K562 (cell line): ENCODE measurements around the gene RIPOR1. TPM values are rescaled to one million over a fixed set of nuclear protein-coding genes. Genes with fewer than 3 reads are reported as not detected.

Source experiments
- ETV1 ChIP-seq: fragments of 450-650 bp; conservative IDR thresholded peaks from 2 replicates; pipeline ENCODE4 v1.6.1; 2016; ENCODE audit warnings: missing genetic modification characterization, control low read depth, low read depth, missing compliant biosample characterization
- FOXM1 ChIP-seq, 2 experiments: fragments of 450-650 bp in 1 of 2; sonication (generic) in 1 of 2; formaldehyde crosslinking in 1 of 2; IDR thresholded peaks; 2 replicates each; pipeline versions ENCODE4 v1.6.1 to v1.9.0; 2017 to 2022; ENCODE audit warnings: low read depth in 2 of 2, mild to moderate bottlenecking in 2 of 2, missing genetic modification reagents in 1 of 2, moderate library complexity in 1 of 2
- PCBP2 ChIP-seq: fragments of 200-400 bp; formaldehyde crosslinking; IDR thresholded peaks from 2 replicates; pipeline ENCODE4 v1.6.1; 2018; ENCODE audit warnings: low read length, low read depth, mild to moderate bottlenecking, moderate library complexity; ENCODE audit not compliant: poor library complexity, severe bottlenecking
- TBP ChIP-seq: optimal IDR thresholded peaks from 2 replicates; pipeline ENCODE3; 2011; ENCODE audit warnings: low read depth, low read length, improper control_type of control experiment
- ZNF197 ChIP-seq: fragments of 200-800 bp; sonication (Bioruptor generic); IDR thresholded peaks from 2 replicates; pipeline ENCODE4 v1.6.1; 2016; ENCODE audit warnings: low read depth, missing genetic modification characterization, missing compliant biosample characterization
- ZNF24 ChIP-seq: fragments of 450-650 bp; IDR thresholded peaks from 2 replicates; pipeline ENCODE4 v1.6.1; 2016
- ZNF766 ChIP-seq: fragments of 200-800 bp; sonication (Bioruptor generic); conservative IDR thresholded peaks from 2 replicates; pipeline ENCODE4 v1.6.1; 2016; ENCODE audit warnings: missing genetic modification characterization, missing compliant biosample characterization
- polyA plus RNA-seq, 8 experiments: library from polyadenylated mRNA; depleted of rRNA in 4 of 8; stranded (reverse) in 5 of 8; unstranded in 3 of 8; fragments of >200 nt; fragmentation: Nextera tagmentation in 2 of 8; fragmentation: Illumina TruSeq in 1 of 8; extraction: Ambion mirVana in 2 of 8; extraction: Trizol in 1 of 8; gene quantifications; 2 replicates each; pipeline versions ENCODE4 v1.2.1 to v1.2.3, GENCODE V29; 2011 to 2014; ENCODE audit warnings: inconsistent platforms in 1 of 8, missing spikeins in 1 of 8
- total RNA-seq, 7 experiments: library from RNA; depleted of rRNA in 6 of 7; stranded (reverse); fragments of >200 nt in 6 of 7; fragmentation: Illumina TruSeq in 2 of 7; extraction: Trizol in 2 of 7; gene quantifications; 2 replicates each; pipeline versions ENCODE4 v1.2.1 to v1.2.3, GENCODE V29; 2011 to 2021; ENCODE audit warnings: low replicate concordance in 1 of 7
- TF ChIP-seq, protein P1 (sequence below): IDR thresholded peaks from 2 replicates; pipeline ENCODE4 v1.6.1; 2014; ENCODE audit warnings: antibody characterized with exemption
- TF ChIP-seq, protein P2 (sequence below): fragments of 450-650 bp; IDR thresholded peaks from 2 replicates; pipeline ENCODE4 v1.6.1; 2017; ENCODE audit warnings: antibody characterized with exemption, mild to moderate bottlenecking

RIPOR1 gene
- total and polyA plus RNA-seq, 9 of the 15 experiments (the other 6 are each of a cell fraction or from before 2014, with no cell fraction given) = 0.36 to 31.1 (median 3.0) TPM

DNA sequence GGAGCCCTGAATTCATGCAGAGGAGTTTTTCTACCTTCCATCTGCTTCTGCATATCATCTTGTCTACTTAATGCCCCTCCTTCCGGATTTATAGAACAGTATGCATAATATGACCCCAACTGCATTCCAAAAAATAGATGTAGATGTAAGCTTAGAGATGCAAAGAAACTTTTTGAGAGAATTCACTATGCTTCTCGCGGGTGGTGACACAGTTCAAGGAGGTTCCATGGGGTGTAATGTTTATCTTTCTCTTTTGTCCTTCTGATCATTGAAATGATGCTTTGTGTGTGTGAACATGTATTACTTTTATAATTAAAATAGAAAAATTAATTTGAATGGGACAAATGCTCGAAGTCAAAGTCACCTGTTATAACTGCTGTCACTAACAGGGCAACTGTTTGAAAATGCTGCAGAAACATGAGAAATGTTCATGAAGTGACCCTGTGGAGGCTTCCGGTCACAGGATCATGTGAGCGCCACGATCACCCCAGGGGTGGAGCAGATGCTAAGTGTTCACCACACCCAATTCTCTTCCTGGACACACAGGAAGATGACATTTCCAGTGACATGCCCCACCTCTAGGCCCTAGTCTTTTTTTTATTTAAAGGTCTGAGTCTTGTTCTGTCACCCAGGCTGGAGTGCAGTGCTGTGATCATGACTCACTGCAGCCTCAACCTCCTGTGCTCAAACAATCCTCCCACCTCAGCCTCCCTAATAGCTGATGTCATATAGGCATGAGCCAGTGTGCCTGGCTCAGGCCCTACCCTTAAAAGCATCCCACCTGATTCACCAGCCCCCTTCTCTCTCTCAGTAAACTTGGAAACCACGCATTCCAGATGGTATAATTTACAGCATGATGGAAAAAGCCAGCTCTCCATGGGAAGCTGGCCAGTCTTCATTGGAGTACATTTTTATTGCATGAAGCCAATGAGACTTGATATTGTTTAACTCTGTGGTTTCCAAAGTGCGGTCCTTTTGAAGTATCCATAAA lies 24.3 kb upstream of the RIPOR1 start (continued):
- TF ChIP-seq PCBP2 (no peak), ZNF197 (CRISPR knock-in tag) (0 out of 2 replicates have a peak, but pooled peaks have one; percentile 83), ZNF766 (peak; percentile 71), FOXM1 (IDR thresholded peaks at IDR 0.05; ENCODE audit: low read depth) (0 out of 2 replicates have a peak, but pooled peaks have one; percentile 8), FOXM1 (CRISPR knock-in tag; IDR thresholded peaks at IDR 0.05; ENCODE audit: low read depth) (no peak), ZNF24 (peak; percentile 69), TBP (peak; percentile 23), ETV1 (tag) (peak; percentile 95)
- TF ChIP-seq, protein P1, sequence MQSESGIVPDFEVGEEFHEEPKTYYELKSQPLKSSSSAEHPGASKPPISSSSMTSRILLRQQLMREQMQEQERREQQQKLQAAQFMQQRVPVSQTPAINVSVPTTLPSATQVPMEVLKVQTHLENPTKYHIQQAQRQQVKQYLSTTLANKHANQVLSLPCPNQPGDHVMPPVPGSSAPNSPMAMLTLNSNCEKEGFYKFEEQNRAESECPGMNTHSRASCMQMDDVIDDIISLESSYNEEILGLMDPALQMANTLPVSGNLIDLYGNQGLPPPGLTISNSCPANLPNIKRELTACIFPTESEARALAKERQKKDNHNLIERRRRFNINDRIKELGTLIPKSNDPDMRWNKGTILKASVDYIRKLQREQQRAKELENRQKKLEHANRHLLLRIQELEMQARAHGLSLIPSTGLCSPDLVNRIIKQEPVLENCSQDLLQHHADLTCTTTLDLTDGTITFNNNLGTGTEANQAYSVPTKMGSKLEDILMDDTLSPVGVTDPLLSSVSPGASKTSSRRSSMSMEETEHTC = peak; percentile 91
- TF ChIP-seq, protein P2, sequence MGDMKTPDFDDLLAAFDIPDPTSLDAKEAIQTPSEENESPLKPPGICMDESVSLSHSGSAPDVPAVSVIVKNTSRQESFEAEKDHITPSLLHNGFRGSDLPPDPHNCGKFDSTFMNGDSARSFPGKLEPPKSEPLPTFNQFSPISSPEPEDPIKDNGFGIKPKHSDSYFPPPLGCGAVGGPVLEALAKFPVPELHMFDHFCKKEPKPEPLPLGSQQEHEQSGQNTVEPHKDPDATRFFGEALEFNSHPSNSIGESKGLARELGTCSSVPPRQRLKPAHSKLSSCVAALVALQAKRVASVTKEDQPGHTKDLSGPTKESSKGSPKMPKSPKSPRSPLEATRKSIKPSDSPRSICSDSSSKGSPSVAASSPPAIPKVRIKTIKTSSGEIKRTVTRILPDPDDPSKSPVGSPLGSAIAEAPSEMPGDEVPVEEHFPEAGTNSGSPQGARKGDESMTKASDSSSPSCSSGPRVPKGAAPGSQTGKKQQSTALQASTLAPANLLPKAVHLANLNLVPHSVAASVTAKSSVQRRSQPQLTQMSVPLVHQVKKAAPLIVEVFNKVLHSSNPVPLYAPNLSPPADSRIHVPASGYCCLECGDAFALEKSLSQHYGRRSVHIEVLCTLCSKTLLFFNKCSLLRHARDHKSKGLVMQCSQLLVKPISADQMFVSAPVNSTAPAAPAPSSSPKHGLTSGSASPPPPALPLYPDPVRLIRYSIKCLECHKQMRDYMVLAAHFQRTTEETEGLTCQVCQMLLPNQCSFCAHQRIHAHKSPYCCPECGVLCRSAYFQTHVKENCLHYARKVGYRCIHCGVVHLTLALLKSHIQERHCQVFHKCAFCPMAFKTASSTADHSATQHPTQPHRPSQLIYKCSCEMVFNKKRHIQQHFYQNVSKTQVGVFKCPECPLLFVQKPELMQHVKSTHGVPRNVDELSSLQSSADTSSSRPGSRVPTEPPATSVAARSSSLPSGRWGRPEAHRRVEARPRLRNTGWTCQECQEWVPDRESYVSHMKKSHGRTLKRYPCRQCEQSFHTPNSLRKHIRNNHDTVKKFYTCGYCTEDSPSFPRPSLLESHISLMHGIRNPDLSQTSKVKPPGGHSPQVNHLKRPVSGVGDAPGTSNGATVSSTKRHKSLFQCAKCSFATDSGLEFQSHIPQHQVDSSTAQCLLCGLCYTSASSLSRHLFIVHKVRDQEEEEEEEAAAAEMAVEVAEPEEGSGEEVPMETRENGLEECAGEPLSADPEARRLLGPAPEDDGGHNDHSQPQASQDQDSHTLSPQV = peak; percentile 85
